B cell (primary cell): Measurements from ENCODE around the gene RNGTT.

Source experiments
- CTCF ChIP-seq: fragments of 200-600 bp; IDR thresholded peaks from one replicate; pipeline ENCODE4 v1.8.0; 2022; ENCODE audit warnings: antibody characterized with exemption, mild to moderate bottlenecking
- EZH2 ChIP-seq: IDR thresholded peaks from 2 replicates; pipeline ENCODE4 v1.6.1; 2012; ENCODE audit warnings: borderline replicate concordance, low read depth, mild to moderate bottlenecking, moderate library complexity, low read length; ENCODE audit not compliant: insufficient read depth, poor library complexity, severe bottlenecking

DNA sequence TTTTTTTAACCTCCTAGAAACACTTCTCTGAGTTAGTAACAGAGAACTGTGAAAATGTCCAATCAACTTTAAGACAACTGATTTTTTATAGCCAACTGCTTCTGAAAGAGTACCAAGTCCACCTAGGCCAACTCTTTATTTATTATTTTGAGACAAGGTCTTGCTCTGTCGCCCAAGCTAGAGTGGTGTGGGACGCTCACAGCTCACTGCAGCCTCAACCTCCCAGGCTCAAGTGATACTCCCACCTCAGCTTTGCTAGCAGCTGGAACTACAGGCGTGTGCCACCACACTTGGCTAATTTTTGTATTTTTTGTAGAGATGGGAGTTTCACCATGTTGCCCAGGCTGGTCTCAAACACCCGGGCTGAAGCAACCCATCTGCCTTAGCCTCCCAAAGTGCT lies 331.6 kb downstream of the RNGTT start:
- TF ChIP-seq CTCF (no peak), EZH2 (no peak)
